ENCODE measurements around the gene FOXL3. TPM values are rescaled to one million over a fixed set of nuclear protein-coding genes. Genes with fewer than 3 reads are reported as not detected.

Gene FOXL3
- total RNA-seq, 1 experiment from 2014 or later: not detected

- H3K14ac ChIP-seq (ENCODE audit: insufficient read depth, low read length): no peak overlapping the region
- no peak for DNase-seq
- WGBS (ENCODE audit: extremely low coverage, insufficient read length, low lambda C conversion rate): no CpG with 5 or more reads among the region's 25 CpGs
- H3K79me2 ChIP-seq (ENCODE audit: insufficient read depth, low read length): no peaks in the 10 kb centered on the region
- H3K27me3 Mint-ChIP-seq (ENCODE audit: low read depth): peaks cover 40% of the 10 kb centered on the region
- H3K79me1 ChIP-seq (ENCODE audit: insufficient read depth, low read depth, low read length, poor library complexity, severe bottlenecking): no peaks in the 10 kb centered on the region
- H2AFZ ChIP-seq (ENCODE audit: low read length): no peak overlapping the region
- H3K9ac ChIP-seq (ENCODE audit: extremely low read depth, insufficient read length, low read length): no peak overlapping the region
- peaks cover 0 to 5% of the 10 kb centered on the region in 2 experiments; a peak in 1 of 4 replicates for H3K4me1 Mint-ChIP-seq
- peaks cover 4 to 5% of the 10 kb centered on the region in 2 experiments; a peak in 4 of 5 replicates for H3K9me3 Mint-ChIP-seq
- H3K56ac ChIP-seq (ENCODE audit: insufficient read length, low read depth, low read length): no peak overlapping the region
- H4K5ac ChIP-seq (ENCODE audit: insufficient read length, low read depth, low read length): no peak overlapping the region
- no peak overlapping the region for H2BK5ac ChIP-seq (ENCODE audit: insufficient read length, low read length)
- H2BK120ac ChIP-seq (ENCODE audit: low read depth, low read length, poor library complexity, severe bottlenecking): no peak overlapping the region
- no peak overlapping the region; a peak in 1 of 5 replicates for H3K4me3 Mint-ChIP-seq
- H3K27ac ChIP-seq (ENCODE audit: insufficient read length, low read depth, low read length): no peak overlapping the region
- peaks cover 21% of the 10 kb centered on the region for H3K27me3 ChIP-seq (ENCODE audit: insufficient read depth, low read length)
- no peak overlapping the region for H4K8ac ChIP-seq (replicated peaks; ENCODE audit: insufficient read length, low read depth, low read length)
- H3K36me3 Mint-ChIP-seq (ENCODE audit: insufficient read depth in 1 of 3, low read depth in 3 of 3): no peaks in the 10 kb centered on the region
- no peaks in the 10 kb centered on the region for H3K9me3 ChIP-seq (ENCODE audit: control insufficient read depth, low read depth, low read length)
- H4K20me1 ChIP-seq (ENCODE audit: control insufficient read depth, insufficient read depth, insufficient read length): no peaks in the 10 kb centered on the region
- H3K18ac ChIP-seq (ENCODE audit: insufficient read length, low read depth, low read length): no peak overlapping the region
- TF ChIP-seq, protein P1, sequence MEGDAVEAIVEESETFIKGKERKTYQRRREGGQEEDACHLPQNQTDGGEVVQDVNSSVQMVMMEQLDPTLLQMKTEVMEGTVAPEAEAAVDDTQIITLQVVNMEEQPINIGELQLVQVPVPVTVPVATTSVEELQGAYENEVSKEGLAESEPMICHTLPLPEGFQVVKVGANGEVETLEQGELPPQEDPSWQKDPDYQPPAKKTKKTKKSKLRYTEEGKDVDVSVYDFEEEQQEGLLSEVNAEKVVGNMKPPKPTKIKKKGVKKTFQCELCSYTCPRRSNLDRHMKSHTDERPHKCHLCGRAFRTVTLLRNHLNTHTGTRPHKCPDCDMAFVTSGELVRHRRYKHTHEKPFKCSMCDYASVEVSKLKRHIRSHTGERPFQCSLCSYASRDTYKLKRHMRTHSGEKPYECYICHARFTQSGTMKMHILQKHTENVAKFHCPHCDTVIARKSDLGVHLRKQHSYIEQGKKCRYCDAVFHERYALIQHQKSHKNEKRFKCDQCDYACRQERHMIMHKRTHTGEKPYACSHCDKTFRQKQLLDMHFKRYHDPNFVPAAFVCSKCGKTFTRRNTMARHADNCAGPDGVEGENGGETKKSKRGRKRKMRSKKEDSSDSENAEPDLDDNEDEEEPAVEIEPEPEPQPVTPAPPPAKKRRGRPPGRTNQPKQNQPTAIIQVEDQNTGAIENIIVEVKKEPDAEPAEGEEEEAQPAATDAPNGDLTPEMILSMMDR (conservative IDR thresholded peaks at IDR 0.05): no peak
- no peaks in the 10 kb centered on the region for H3K4me1 ChIP-seq (ENCODE audit: insufficient read depth, low read length)
- no peak overlapping the region for H3K4ac ChIP-seq (ENCODE audit: low read depth, low read length)
- H2BK15ac ChIP-seq (ENCODE audit: low read depth, low read length): no peak overlapping the region
- no peak overlapping the region for H3T11ph ChIP-seq (ENCODE audit: low read length)
- H2BK12ac ChIP-seq (ENCODE audit: insufficient read length, low read depth, low read length): no peak overlapping the region
- H3K4me2 ChIP-seq (ENCODE audit: insufficient read depth, insufficient read length, low read length): no peak overlapping the region
- H2AK5ac ChIP-seq (ENCODE audit: insufficient read length, low read length): no peak overlapping the region
- no peak overlapping the region for H4K91ac ChIP-seq (ENCODE audit: insufficient read length, low read depth, low read length)
- no peak overlapping the region for H3K23ac ChIP-seq (ENCODE audit: insufficient read length, low read depth, low read length)
- H3K23me2 ChIP-seq (ENCODE audit: insufficient read length, low read depth, low read length, poor library complexity, severe bottlenecking): peaks cover 8% of the 10 kb centered on the region
- no peak overlapping the region for H2BK20ac ChIP-seq (ENCODE audit: low read depth, low read length, poor library complexity, severe bottlenecking)
- H3K27ac Mint-ChIP-seq: peak overlapping the region in 1 of 3 experiments; percentile 55; a peak in 1 of 7 replicates
Measured at GRCh38 chr7:294440-295154, 4.6 kb downstream of the FOXL3 start.
